Measurements from ENCODE around the gene FRMPD2. TPM values are rescaled to one million over a fixed set of nuclear protein-coding genes. Genes with fewer than 3 reads are reported as not detected.

FRMPD2 gene
- total RNA-seq, 4 donors from 2014 or later, result not detected

- Histone ChIP-seq H3K36me3 (no peaks in the 10 kb centered on the region), H3K4me3 (no peak overlapping the region), H3K4me1 (no peaks in the 10 kb centered on the region), H3K9me3 (no peaks in the 10 kb centered on the region), H3K27ac (no peak overlapping the region), H3K27me3 (no peaks in the 10 kb centered on the region)
- no peak for TF ChIP-seq POLR2A (IDR thresholded peaks at IDR 0.05)
- no peak for TF ChIP-seq CTCF (IDR thresholded peaks at IDR 0.05 in 4 of 5, conservative IDR thresholded peaks at IDR 0.05 in 1 of 5)
- DNase-seq (no peak), ATAC-seq (no peak)
- intact Hi-C loops (cut with DNase I; ENCODE audit: low total_unique reads), result no loop called here
- in situ Hi-C loops (cut with MboI; ENCODE audit: low sequenced_read_pairs in 4 of 4), result no loop called here
Measured at GRCh38 chr10:48234787-48235186, 39.7 kb downstream of the FRMPD2 start.

DNA sequence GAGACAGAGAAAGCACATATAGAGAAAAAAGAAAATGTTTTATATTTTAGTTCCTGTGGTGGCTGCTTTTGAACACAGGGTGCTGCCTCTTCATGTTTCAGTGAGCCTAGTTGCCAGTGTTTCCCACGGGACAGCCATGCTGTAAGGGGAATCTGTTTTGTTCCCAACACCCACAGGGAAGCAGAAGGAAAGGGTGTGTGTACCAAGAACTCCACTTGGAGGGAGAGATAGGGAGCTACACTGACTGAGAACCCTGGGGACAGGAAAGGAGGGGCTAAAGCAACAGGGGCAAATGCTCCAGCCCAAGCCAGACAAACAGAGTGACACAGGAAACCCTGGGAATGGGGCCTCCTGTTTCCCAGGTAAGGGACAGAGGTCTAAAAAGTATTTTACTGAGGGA lies 40.2 kb downstream of the FRMPD2 start:
- Histone ChIP-seq H3K27me3 (no peaks in the 10 kb centered on the region), H3K4me3 (no peak overlapping the region), H3K27ac (no peak overlapping the region), H3K9me3 (no peaks in the 10 kb centered on the region), H3K4me1 (no peaks in the 10 kb centered on the region), H3K36me3 (no peaks in the 10 kb centered on the region)
- TF ChIP-seq POLR2A (IDR thresholded peaks at IDR 0.05) (no peak), CTCF (IDR thresholded peaks at IDR 0.05 in 4 of 5, conservative IDR thresholded peaks at IDR 0.05 in 1 of 5) (no peak)
- no peak for DNase-seq
- in situ Hi-C loops (cut with MboI; ENCODE audit: low sequenced_read_pairs in 4 of 4), result no loop called here
- intact Hi-C loops (cut with DNase I; ENCODE audit: low total_unique reads), result no loop called here
- no peak for ATAC-seq

DNA sequence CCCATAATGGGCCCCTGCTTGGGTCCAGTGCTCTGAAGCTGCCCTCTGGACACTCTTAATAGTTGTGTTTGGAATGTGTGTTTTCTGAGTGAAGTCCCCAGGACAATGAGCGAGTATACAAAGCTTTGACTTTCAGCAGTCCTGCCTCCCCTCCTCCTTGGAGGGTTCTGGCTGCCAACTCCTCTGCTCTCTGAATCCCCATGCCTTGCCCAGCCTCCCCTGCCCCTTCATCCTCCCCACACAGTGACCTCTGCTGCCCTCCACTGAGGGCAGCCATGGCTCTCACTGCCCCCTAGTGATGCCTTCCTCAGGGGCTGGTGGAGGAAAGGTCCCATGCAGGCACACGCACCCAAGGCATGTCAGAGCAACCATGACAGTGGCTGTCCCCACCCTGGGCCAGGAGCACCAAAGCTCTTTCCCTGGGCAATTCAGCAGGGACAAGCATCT lies 40.9 kb downstream of the FRMPD2 start:
- in situ Hi-C loops (cut with MboI; ENCODE audit: low sequenced_read_pairs in 4 of 4), result no loop called here
- DNase-seq, result no peak

DNA sequence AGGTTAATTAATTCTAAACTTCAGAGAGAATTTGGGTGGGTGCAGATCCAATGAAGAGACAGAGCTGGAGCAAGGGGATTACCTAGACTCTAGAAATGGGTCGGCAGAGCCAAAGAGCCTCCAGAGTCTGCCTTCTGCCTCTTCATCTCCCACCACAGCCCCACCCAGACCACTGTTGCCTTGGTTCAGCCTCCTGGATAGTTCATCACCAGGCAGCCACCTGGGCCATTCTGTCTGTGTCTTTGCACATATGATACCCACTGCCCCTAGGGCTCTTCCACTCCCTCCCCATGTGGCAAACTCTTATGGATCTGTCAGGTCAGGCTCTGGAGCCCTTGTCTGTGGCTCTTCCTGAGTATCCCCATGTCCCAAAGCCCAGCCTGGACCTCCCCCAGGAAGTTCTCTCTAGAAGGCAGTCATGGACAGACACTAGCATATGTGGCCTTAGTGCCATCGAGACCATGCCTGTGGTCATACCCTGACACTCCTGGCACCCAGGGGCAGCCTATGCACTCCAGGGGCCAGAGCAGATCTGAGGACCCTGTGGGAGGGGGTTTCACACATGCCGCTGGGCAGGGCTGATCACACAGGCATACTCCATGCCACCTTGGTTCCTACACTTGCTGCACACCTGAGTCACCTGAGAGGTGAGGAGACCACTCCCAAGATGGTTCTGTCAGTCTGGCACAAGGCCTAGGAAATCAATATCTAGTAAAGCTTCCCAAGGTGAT lies 41.6 kb downstream of the FRMPD2 start:
- in situ Hi-C loops (cut with MboI; ENCODE audit: low sequenced_read_pairs in 4 of 4), result no loop called here
- ATAC-seq (no peak), DNase-seq (no peak)
- intact Hi-C loops (cut with DNase I; ENCODE audit: low total_unique reads), result no loop called here
- no peak overlapping the region for H3K4me3 ChIP-seq
- no peaks in the 10 kb centered on the region for H3K36me3 ChIP-seq
- no peak overlapping the region for H3K27ac ChIP-seq
- H3K9me3 ChIP-seq, result no peaks in the 10 kb centered on the region
- no peak for TF ChIP-seq CTCF (IDR thresholded peaks at IDR 0.05 in 4 of 5, conservative IDR thresholded peaks at IDR 0.05 in 1 of 5)
- no peak for TF ChIP-seq POLR2A (IDR thresholded peaks at IDR 0.05)
- H3K4me1 ChIP-seq, result no peaks in the 10 kb centered on the region
- peaks cover 0 to 1% (median 0%) of the 10 kb centered on the region in 3 donors for H3K27me3 ChIP-seq

More for the DNA sequence above, 40.9 kb downstream of the FRMPD2 start:
- intact Hi-C loops (cut with DNase I; ENCODE audit: low total_unique reads), result no loop called here
- Histone ChIP-seq H3K9me3 (no peaks in the 10 kb centered on the region), H3K27ac (no peak overlapping the region), H3K4me3 (no peak overlapping the region), H3K36me3 (no peaks in the 10 kb centered on the region), H3K4me1 (no peaks in the 10 kb centered on the region), H3K27me3 (no peaks in the 10 kb centered on the region)
- TF ChIP-seq POLR2A (IDR thresholded peaks at IDR 0.05) (no peak), CTCF (IDR thresholded peaks at IDR 0.05 in 4 of 5, conservative IDR thresholded peaks at IDR 0.05 in 1 of 5) (no peak)
- ATAC-seq, result no peak
